Fibroblast of lung (primary cell): Measurements from ENCODE around the gene EGR2. TPM values are rescaled to one million over a fixed set of nuclear protein-coding genes. Genes with fewer than 3 reads are reported as not detected.
A peak's percentile ranks its signal among the peaks of the same experiment; 100 is the strongest.

Source experiments
- DNase-seq, 2 donors: peaks; one replicate each; pipeline versions ENCODE4 v3.0.0 to v3.0.0-alpha.2; 2010; ENCODE audit warnings: low read depth in 2 of 2
- H2AFZ ChIP-seq: 2 replicates; pipeline ENCODE4 v1.5.1; 2012; ENCODE audit warnings: low read length, control low read depth, inconsistent platforms
- H3K27ac ChIP-seq: 2 replicates; pipeline ENCODE4 v1.5.1; 2011; ENCODE audit warnings: low read length, control low read depth; ENCODE audit not compliant: insufficient read depth
- H3K27me3 ChIP-seq: 2 replicates; pipeline ENCODE4 v1.5.1; 2011; ENCODE audit warnings: mild to moderate bottlenecking, low read length; ENCODE audit not compliant: control insufficient read depth, insufficient read depth
- H3K36me3 ChIP-seq: 2 replicates; pipeline ENCODE4 v1.5.1; 2011; ENCODE audit warnings: low read length; ENCODE audit not compliant: control insufficient read depth, insufficient read depth
- H3K4me1 ChIP-seq: 2 replicates; pipeline ENCODE4 v1.5.1; 2011; ENCODE audit warnings: low read length; ENCODE audit not compliant: control insufficient read depth, insufficient read depth; ENCODE audit errors: extremely low read depth
- H3K4me2 ChIP-seq: 2 replicates; pipeline ENCODE4 v1.5.1; 2011; ENCODE audit warnings: low read length, control low read depth; ENCODE audit not compliant: insufficient read depth; ENCODE audit errors: extremely low read depth
- H3K4me3 ChIP-seq, 4 experiments: fragments of 200-600 bp in 1 of 4; sonication (generic) in 1 of 4; replicated peaks in 1 of 4; 2 replicates each; pipeline ENCODE4 v1.5.1; 2011 to 2016; ENCODE audit warnings: low read length in 4 of 4, low read depth in 3 of 4, mild to moderate bottlenecking in 3 of 4, control low read depth in 2 of 4, inconsistent platforms in 1 of 4, mixed read lengths in 1 of 4; ENCODE audit not compliant: insufficient read depth in 1 of 4; ENCODE audit errors: control extremely low read depth in 1 of 4
- H3K79me2 ChIP-seq: 2 replicates; pipeline ENCODE4 v1.5.1; 2012; ENCODE audit warnings: mild to moderate bottlenecking, low read length, inconsistent platforms; ENCODE audit not compliant: control insufficient read depth, insufficient read depth
- H3K9ac ChIP-seq: 2 replicates; pipeline ENCODE4 v1.5.1; 2011; ENCODE audit warnings: mild to moderate bottlenecking, low read length, control low read depth; ENCODE audit not compliant: insufficient read depth
- H3K9me3 ChIP-seq: 2 replicates; pipeline ENCODE4 v1.5.1; 2012; ENCODE audit warnings: low read depth, low read length; ENCODE audit not compliant: control insufficient read depth, insufficient read depth
- H4K20me1 ChIP-seq: 2 replicates; pipeline ENCODE4 v1.5.1; 2011; ENCODE audit warnings: low read length; ENCODE audit not compliant: control insufficient read depth, insufficient read depth; ENCODE audit errors: extremely low read depth
- CTCF ChIP-seq, 2 donors: IDR thresholded peaks in 1 of 2; conservative IDR thresholded peaks in 1 of 2; 1 replicate in 1 of 2; 2 replicates in 1 of 2; pipeline ENCODE4 v1.5.1; 2011 to 2012; ENCODE audit warnings: low read length in 2 of 2, control low read depth in 1 of 2, inconsistent platforms in 1 of 2, low read depth in 1 of 2, mild to moderate bottlenecking in 1 of 2
- EZH2 ChIP-seq: IDR thresholded peaks from 2 replicates; pipeline ENCODE4 v1.5.1; 2012; ENCODE audit warnings: low read length, control low read depth, mild to moderate bottlenecking; ENCODE audit errors: missing control alignments
- polyA plus RNA-seq, 2 donors: library from polyadenylated mRNA; depleted of rRNA in 1 of 2; stranded (reverse) in 1 of 2; unstranded in 1 of 2; fragments of >200 nt; gene quantifications; 2 replicates each; pipeline ENCODE4 v1.2.1, GENCODE V29; 2011 to 2012; ENCODE audit warnings: missing spikeins in 1 of 2
- total RNA-seq: library from RNA; depleted of rRNA; stranded (reverse); fragments of >200 nt; gene quantifications from 2 replicates; pipeline ENCODE4 v1.2.1, GENCODE V29; 2014

EGR2 gene
- total and polyA plus RNA-seq, 2 donors (not counting 1 experiment from before 2014, with no cell fraction given): 0.08 to 0.33 TPM

DNA sequence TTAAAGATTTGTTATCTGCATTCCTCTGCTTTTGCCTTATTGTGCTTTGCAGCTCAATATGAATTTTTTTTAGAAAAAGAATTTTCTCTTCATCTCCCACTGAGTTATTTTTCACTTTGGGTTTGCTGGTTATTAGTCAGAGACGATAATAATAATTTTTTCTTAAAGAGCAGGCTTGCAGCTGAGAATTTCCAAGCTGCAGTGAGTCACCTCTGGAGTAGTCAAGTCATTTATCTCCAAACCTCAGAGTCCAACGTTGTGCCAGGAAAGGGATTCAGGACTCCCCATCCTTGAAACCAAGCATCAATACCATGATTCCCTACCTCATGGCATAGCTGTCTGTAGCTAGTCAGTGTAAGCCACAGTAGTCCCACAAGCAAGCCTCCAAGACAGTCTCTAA is 15.2 kb upstream of the EGR2 start:
- no peaks in the 10 kb centered on the region for H3K36me3 ChIP-seq
- H3K4me2 ChIP-seq: no peak overlapping the region
- H3K27ac ChIP-seq: no peak overlapping the region
- no peaks in the 10 kb centered on the region for H3K79me2 ChIP-seq
- peaks cover 5% of the 10 kb centered on the region for H3K4me1 ChIP-seq
- no peaks in the 10 kb centered on the region for H3K27me3 ChIP-seq
- peak; percentile 67 to 99 for DNase-seq
- no peaks in the 10 kb centered on the region for H4K20me1 ChIP-seq
- no peak overlapping the region for H2AFZ ChIP-seq
- no peak overlapping the region for H3K4me3 ChIP-seq
- no peak overlapping the region for H3K9ac ChIP-seq
- TF ChIP-seq CTCF (conservative IDR thresholded peaks at IDR 0.05 in 1 of 2, IDR thresholded peaks at IDR 0.05 in 1 of 2; ENCODE audit: low read depth in 1 of 2, low read length in 2 of 2): no peak
- no peak for TF ChIP-seq EZH2
- no peaks in the 10 kb centered on the region for H3K9me3 ChIP-seq

DNA sequence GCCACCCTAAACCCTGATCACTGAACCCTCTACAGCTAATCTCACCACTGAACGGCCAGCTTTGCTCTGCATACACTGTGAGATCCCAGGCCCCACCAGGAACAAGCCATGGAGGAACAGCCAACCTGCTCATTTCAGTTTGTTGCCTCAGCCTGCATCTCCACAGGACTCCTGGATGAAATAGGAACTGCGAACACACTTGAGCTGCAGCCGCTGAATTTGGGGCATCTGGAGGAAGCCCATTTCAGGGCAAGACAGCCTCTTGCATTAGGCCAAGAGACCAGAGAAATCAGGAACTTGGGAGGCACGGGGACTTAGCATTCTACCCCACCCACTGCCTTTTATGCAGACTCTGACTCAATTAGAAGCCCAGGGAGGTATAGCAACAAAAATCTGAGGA is 14.5 kb upstream of the EGR2 start:
- Histone ChIP-seq H3K79me2 (no peaks in the 10 kb centered on the region), H3K9me3 (no peaks in the 10 kb centered on the region), H4K20me1 (no peaks in the 10 kb centered on the region), H3K4me1 (peaks cover 5% of the 10 kb centered on the region), H3K27ac (no peak overlapping the region), H3K36me3 (no peaks in the 10 kb centered on the region), H3K9ac (no peak overlapping the region), H3K27me3 (no peaks in the 10 kb centered on the region), H2AFZ (no peak overlapping the region), H3K4me3 (no peak overlapping the region), H3K4me2 (no peak overlapping the region)
- no peak for TF ChIP-seq EZH2
- TF ChIP-seq CTCF (conservative IDR thresholded peaks at IDR 0.05 in 1 of 2, IDR thresholded peaks at IDR 0.05 in 1 of 2; ENCODE audit: low read depth in 1 of 2, low read length in 2 of 2): no peak
- peak; percentile 19 to 31 for DNase-seq

- no peaks in the 10 kb centered on the region for H3K36me3 ChIP-seq
- no peak overlapping the region for H3K9ac ChIP-seq
- no peaks in the 10 kb centered on the region for H3K9me3 ChIP-seq
- H2AFZ ChIP-seq: no peak overlapping the region
- no peak overlapping the region for H3K27ac ChIP-seq
- H3K4me2 ChIP-seq: no peak overlapping the region
- H3K4me1 ChIP-seq: peaks cover 5% of the 10 kb centered on the region
- TF ChIP-seq CTCF (conservative IDR thresholded peaks at IDR 0.05 in 1 of 2, IDR thresholded peaks at IDR 0.05 in 1 of 2; ENCODE audit: low read depth in 1 of 2, low read length in 2 of 2): no peak
- TF ChIP-seq EZH2: no peak
- no peak for DNase-seq
- no peaks in the 10 kb centered on the region for H3K79me2 ChIP-seq
- no peaks in the 10 kb centered on the region for H3K27me3 ChIP-seq
- H4K20me1 ChIP-seq: no peaks in the 10 kb centered on the region
- no peak overlapping the region for H3K4me3 ChIP-seq
These were observed 13.5 kb upstream of the EGR2 start for GRCh38 chr10:62829622-62830021.
